Stimulated activated CD4-positive, alpha-beta T cell treated with anti-CD3 and anti-CD28 coated beads, Interleukin-15, amount 100 ng/mL, for 24 hours (primary cell): Measurements from ENCODE around the gene RAB27A.

Experiments used
- DNase-seq: peaks from one replicate; pipeline ENCODE4 v3.0.0-alpha.2; 2020

The RAB27A gene

GRCh38 chr15:55221090-55222011 lies 68.3 kb downstream of the RAB27A start:
- DNase-seq, result peak; percentile 44

GRCh38 chr15:55220606-55221005 lies 69.0 kb downstream of the RAB27A start:
- DNase-seq, result no peak

- no peak for DNase-seq
Observed at GRCh38 chr15:55218056-55218455, 71.6 kb downstream of the RAB27A start.

- DNase-seq, result no peak
Observed at GRCh38 chr15:55204464-55204863, 85.1 kb downstream of the RAB27A start.

- DNase-seq, result no peak
Observed at GRCh38 chr15:55202206-55202605, 87.4 kb downstream of the RAB27A start.

GRCh38 chr15:55198706-55199105 lies 90.9 kb downstream of the RAB27A start:
- DNase-seq, result no peak

- no peak for DNase-seq
Observed at GRCh38 chr15:55197719-55198118, 91.9 kb downstream of the RAB27A start.

- no peak for DNase-seq
Observed at GRCh38 chr15:55197362-55197705, 92.3 kb downstream of the RAB27A start.

GRCh38 chr15:55196458-55197361 lies 92.9 kb downstream of the RAB27A start, which contains the start of gene RSL24D1:
TSS of gene RSL24D1 (minus strand) at chr15:55196941. CDS start at chr15:55196890, 51 bp downstream.
- peak; percentile 96 for DNase-seq

GRCh38 chr15:55195996-55196395 lies 93.6 kb downstream of the RAB27A start:
- DNase-seq, result no peak

- no peak for DNase-seq
Observed at GRCh38 chr15:55194256-55194655, 95.4 kb downstream of the RAB27A start.

- no peak for DNase-seq
Observed at GRCh38 chr15:55186331-55186730, 103.3 kb downstream of the RAB27A start.

GRCh38 chr15:55183679-55184078 lies 105.9 kb downstream of the RAB27A start:
- no peak for DNase-seq

GRCh38 chr15:55179141-55179540 lies 110.5 kb downstream of the RAB27A start:
- no peak for DNase-seq

- no peak for DNase-seq
Observed at GRCh38 chr15:55170361-55170760, 119.3 kb downstream of the RAB27A start.

GRCh38 chr15:55168350-55168974 lies 121.2 kb downstream of the RAB27A start:
- peak; percentile 73 for DNase-seq

GRCh38 chr15:55164284-55164683 lies 125.3 kb downstream of the RAB27A start:
- no peak for DNase-seq
